Anterior cingulate cortex (tissue), 58 donors: ENCODE results near the gene TLE7.

Experiments used
- DNase-seq, 58 donors: peaks; one replicate each; lab custom pipeline; 2025; lab: John Stamatoyannopoulos, UW

The TLE7 gene

DNA sequence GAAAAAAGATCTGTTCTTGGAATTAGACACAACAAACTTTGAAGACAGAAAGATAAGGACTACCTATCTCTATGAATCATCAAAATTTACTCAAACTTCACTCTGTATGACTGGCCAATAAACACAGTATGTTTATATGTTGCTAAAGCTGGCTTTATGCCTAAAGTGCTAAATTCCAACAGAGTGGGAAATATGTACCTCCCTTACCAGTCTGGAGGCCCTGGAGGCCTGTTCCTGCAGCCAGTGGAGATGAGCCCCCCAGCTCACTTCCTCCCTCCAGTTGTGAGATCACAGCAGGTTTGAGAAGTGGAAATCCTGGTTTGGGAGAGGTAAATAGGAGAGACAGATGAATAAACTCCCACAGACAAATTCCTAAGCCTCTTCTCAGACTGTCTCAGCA lies 11.2 kb upstream of the TLE7 start:
- no peak for DNase-seq

DNA sequence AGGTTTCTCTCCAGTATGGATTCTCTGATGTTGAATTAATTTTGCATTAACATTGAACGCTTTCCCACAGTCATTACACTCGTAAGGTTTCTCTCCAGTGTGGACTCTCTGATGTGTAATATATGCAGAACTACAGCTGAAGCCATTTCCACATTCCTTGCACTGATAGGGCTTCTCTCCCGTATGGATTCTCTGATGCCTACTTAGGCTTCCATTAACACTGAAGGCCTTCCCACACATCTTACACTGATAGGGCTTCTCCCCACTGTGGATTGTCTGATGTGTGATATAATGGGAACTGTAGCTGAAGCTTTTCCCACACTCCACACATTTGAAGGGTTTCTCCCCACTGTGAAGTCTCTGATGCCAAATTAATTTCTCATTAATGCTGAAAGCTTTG lies 7.2 kb upstream of the TLE7 start:
- no peak for DNase-seq

DNA sequence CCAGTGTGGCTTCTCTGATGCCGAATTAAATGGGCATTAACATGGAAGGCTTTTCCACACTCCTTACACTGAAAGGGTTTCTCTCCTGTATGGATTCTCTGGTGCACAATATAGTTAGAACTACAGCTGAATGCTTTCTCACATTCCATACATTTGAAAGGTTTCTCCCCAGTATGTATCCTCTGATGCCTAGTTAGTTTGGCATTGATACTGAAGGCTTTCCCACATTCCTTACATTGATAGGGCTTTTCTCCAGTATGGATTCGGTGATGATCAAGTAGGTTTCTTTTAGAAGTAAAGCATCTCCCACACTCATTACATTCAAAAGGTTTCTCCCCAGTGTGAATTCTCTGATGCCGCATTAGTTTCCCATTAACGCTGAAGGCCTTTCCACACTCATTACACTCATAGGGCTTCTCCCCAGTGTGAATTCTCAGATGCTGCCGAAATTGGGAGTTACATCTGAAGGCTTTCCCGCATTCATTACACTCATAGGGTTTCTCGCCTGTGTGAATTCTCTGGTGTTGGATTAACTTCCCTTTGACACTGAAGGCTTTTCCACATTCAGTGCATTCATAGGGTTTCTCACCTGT lies 6.5 kb upstream of the TLE7 start:
- no peak for DNase-seq

GRCh38 chr16:71443714-71444113 lies 1.9 kb upstream of the TLE7 start:
- DNase-seq: no peak

GRCh38 chr16:71441348-71442050 lies 355 bp downstream of the TLE7 start:
- DNase-seq: no peak

- no peak for DNase-seq
These were observed 1.0 kb downstream of the TLE7 start for GRCh38 chr16:71440669-71441347.

DNA sequence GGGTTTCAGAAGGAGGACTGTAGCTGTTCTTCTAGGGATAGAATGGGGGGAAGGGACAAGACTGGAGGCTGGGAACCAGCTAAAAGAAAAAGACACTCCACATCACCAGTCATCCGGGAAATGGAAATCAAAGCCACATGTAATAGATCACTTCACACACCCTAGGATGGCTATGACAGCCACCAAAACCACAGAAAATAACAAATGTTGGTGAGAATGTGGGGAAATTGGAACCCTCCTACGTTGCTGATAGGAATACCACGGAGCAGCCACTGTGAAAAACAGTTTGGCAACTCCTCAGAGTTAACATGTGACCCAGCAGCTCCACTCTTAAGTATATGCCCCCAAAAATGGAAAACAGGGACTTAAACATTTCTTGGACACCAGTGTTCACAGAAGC lies 2.3 kb downstream of the TLE7 start:
- no peak for DNase-seq

- DNase-seq: no peak
These were observed 5.4 kb downstream of the TLE7 start for GRCh38 chr16:71436473-71436872.

DNA sequence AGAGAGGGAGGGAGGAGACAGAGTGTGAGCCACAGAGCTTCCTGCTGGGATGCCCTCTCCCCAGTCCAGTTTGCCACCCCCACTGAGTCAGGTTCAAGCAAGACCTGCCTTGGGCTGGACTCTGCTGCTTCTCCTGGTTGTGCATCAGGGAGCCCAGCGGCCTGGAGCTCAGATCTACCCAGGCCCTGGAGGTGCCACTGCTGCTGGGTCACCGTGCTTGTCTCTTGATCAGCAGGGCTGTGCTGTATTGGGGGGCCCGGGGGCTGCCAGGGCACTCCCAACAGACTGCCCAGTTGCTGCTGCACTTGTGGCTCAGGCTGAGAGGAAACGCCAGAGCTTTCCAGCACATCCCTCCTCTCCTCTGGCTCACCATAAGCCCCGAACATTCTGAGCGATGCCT lies 8.9 kb downstream of the TLE7 start:
- DNase-seq: no peak

- no peak for DNase-seq
These were observed 9.9 kb downstream of the TLE7 start for GRCh38 chr16:71431991-71432390.

- no peak for DNase-seq
These were observed 10.7 kb downstream of the TLE7 start for GRCh38 chr16:71431176-71431575.

DNA sequence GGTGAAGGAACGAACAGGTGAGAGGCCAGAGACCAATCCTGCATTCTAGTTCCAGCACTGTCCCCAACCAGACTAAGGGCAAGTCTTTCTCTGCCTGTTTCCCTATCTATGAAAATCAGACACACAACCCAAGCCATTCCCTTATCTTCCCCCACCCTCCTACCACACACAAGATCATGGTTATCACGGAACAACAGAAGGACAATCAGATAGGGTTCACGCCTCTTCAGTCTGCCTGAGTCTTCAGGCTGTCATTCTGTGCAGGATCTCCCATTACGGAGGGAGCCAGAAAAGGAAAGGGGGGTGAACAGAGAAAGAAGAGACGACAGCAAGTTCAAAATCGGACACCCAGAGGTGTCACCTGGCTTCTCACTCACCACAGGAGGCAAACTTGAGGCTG lies 11.1 kb downstream of the TLE7 start:
- no peak for DNase-seq

DNA sequence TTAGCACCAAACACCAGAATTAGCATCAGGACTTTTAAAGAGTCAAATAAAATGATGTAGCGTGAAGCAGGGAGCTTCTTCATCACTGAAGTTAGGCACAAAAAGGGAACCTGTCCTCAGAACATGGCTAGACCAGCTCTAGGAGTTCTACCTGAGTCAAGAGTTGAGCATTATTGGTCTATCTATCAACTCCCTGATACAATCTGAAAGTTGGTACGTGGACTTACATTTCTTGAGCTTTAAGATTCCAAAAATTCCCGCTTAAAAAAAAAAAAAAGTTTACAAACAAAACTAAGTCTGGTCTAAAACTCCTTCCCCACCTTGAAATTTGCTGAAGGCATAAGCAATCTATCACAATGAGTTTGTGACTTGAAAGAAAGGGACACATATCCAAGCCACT lies 12.3 kb downstream of the TLE7 start:
- no peak for DNase-seq

GRCh38 chr16:71428883-71429282 lies 13.0 kb downstream of the TLE7 start:
- no peak for DNase-seq

GRCh38 chr16:71428385-71428784 lies 13.5 kb downstream of the TLE7 start:
- no peak for DNase-seq

DNA sequence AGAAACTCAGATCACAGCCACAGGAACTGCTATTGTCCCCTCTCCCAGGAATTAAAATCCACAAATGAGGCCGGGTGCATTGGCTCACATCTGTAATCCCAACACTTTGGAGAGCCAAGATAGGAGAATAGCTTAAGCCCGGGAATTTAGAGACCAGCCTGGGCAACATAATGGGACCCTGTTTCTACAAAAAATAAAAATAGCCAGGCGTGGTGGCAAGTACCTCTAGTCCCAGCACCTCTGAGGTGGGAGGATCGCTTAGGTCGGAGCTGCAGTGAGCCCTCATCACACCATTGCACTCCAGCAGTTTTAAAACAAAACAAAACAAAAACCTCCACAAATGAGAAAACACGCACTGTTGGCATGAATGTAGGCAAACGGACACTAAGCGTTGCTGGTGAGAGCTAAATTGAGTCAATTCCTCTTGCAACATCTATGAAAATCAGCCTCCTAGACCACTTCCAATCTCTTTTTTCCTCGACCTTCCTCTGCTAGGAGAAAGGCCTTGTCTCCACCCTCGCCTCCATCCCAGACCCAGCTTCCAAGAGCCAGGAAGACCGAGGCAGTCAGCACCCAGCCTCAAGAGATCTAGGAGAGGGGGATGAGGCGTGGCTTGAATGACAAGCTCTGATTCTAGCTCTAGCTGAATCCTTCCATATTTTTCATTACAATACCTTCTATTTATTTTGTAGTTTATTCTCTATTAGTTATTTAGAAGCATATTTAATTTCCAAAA lies 14.8 kb downstream of the TLE7 start:
- no peak for DNase-seq

- peak in 8 of 58 donors; percentile 2 to 38 (median 12) for DNase-seq
These were observed 15.6 kb downstream of the TLE7 start for GRCh38 chr16:71426069-71426879.

- DNase-seq: no peak
These were observed 16.1 kb downstream of the TLE7 start for GRCh38 chr16:71425746-71426068.

- no peak for DNase-seq
These were observed 17.2 kb downstream of the TLE7 start for GRCh38 chr16:71424626-71425025.

- DNase-seq: no peak
These were observed 18.0 kb downstream of the TLE7 start for GRCh38 chr16:71423865-71424264.

- no peak for DNase-seq
These were observed 18.8 kb downstream of the TLE7 start for GRCh38 chr16:71423016-71423415.
